ENCODE measurements around the gene DPPA3. TPM values are rescaled to one million over a fixed set of nuclear protein-coding genes. Genes with fewer than 3 reads are reported as not detected.
A peak's percentile ranks its signal among the peaks of the same experiment; 100 is the strongest.
"Not testable (repeated sequence)": the region's sequence is repeated elsewhere in the genome, so short reads cannot be mapped to it uniquely, and the experiment has no call there.

The DPPA3 gene
- total and polyA plus RNA-seq, 8 donors = not detected

GRCh38 chr12:7712841-7713442 is 1.7 kb downstream of the DPPA3 start:
- ATAC-seq = no peak
- H3K9me3 ChIP-seq = no peaks in the 10 kb centered on the region
- H3K27me3 ChIP-seq = peaks cover 0 to 5% of the 10 kb centered on the region in 2 donors
- TF ChIP-seq CTCF (IDR thresholded peaks at IDR 0.05) = no peak
- no peaks in the 10 kb centered on the region for H3K4me1 ChIP-seq
- H3K27ac ChIP-seq = no peak overlapping the region
- intact Hi-C loops (cut with DNase I) = no loop called here
- H3K36me3 ChIP-seq = no peaks in the 10 kb centered on the region
- no peak overlapping the region for H3K4me3 ChIP-seq
- DNase-seq = no peak

- no peak overlapping the region for H3K27ac ChIP-seq
- no peak overlapping the region for H3K4me3 ChIP-seq
- H3K27me3 ChIP-seq = peaks cover 0 to 19% of the 10 kb centered on the region in 2 donors
- ATAC-seq = peak; percentile 94
- no peaks in the 10 kb centered on the region for H3K36me3 ChIP-seq
- no peak for TF ChIP-seq CTCF (IDR thresholded peaks at IDR 0.05)
- DNase-seq = peak in 1 of 4 donors; percentile 3
- intact Hi-C loops (cut with DNase I) = no loop called here
- no peaks in the 10 kb centered on the region for H3K4me1 ChIP-seq
- H3K9me3 ChIP-seq = no peaks in the 10 kb centered on the region
Observed at GRCh38 chr12:7716381-7716780, 5.1 kb downstream of the DPPA3 start.

DNA sequence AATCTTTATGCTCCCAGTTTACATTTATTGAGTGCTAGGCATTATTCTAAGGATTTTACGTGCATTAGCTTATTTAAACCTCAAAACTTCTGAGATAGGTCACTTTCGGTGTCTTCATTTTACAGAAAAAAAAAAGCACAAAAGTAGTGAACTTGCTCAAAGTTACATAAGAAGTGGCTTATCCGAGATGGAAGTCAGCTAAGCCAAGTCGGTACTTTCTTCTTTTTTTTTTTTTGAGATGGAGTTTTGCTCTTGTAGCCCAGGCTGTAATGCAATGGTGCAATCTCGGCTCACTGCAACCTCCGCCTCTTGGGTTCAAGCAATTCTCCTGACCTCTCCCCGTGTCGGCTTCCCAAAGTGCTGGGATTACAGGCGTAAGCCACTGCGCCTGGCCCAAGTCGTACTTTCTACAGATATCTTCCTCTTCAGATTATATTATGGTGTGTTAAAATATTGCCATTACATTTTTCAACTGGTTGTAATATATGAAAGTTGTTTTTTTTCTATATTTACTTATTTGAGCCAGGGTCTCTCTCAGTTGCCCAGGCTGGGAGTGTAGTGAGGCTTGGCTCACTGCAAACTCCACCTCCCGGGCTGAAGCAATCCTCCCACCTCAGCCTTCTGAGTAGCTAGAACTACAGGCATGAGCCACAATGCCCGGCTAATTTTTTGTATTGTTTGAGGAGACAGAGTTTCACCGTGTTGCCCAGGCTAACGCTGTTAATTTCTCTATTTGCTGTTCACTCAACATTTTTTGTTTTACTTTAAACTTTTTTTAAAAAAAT is 8.9 kb downstream of the DPPA3 start:
- H3K36me3 ChIP-seq = no peaks in the 10 kb centered on the region
- no peak for DNase-seq
- H3K4me3 ChIP-seq = no peak overlapping the region
- H3K27ac ChIP-seq = no peak overlapping the region
- H3K9me3 ChIP-seq = no peaks in the 10 kb centered on the region
- peaks cover 0 to 21% of the 10 kb centered on the region in 2 donors for H3K27me3 ChIP-seq
- no peak for TF ChIP-seq CTCF (IDR thresholded peaks at IDR 0.05)
- ATAC-seq = no peak
- H3K4me1 ChIP-seq = no peaks in the 10 kb centered on the region
- intact Hi-C loops (cut with DNase I) = no loop called here

GRCh38 chr12:7723926-7724325 is 12.7 kb downstream of the DPPA3 start:
- H3K9me3 ChIP-seq = no peaks in the 10 kb centered on the region
- no peaks in the 10 kb centered on the region for H3K36me3 ChIP-seq
- ATAC-seq (no peak), DNase-seq (no peak)
- H3K4me1 ChIP-seq = no peaks in the 10 kb centered on the region
- TF ChIP-seq CTCF (IDR thresholded peaks at IDR 0.05) = no peak
- peaks cover 0 to 21% of the 10 kb centered on the region in 2 donors for H3K27me3 ChIP-seq
- H3K27ac ChIP-seq = no peak overlapping the region
- intact Hi-C loops (cut with DNase I) = no loop called here
- no peak overlapping the region for H3K4me3 ChIP-seq

DNA sequence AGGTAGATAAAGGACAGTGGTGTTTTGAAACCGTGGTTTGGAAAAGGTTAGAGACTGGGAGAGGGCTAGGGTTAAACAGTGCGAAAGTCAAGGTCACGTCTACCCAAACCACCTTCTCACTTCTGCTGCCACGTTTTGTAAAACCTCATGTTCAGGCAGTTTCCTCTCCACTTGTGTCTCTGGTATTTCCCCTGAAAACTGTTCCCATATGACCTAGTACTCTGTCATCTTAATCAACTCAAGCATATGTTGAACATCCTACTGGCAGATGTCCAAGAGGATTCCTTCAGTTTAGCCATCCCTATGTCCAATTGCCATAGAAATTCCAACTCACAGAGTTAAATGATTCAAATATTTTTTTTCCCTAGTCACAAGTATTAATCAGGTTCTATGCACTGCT is 18.5 kb downstream of the DPPA3 start:
- H3K4me1 ChIP-seq = no peaks in the 10 kb centered on the region
- H3K27ac ChIP-seq = no peak overlapping the region
- no peak overlapping the region for H3K4me3 ChIP-seq
- no peak for TF ChIP-seq CTCF (IDR thresholded peaks at IDR 0.05)
- no peaks in the 10 kb centered on the region for H3K9me3 ChIP-seq
- no peak for DNase-seq
- H3K27me3 ChIP-seq = no peaks in the 10 kb centered on the region
- intact Hi-C loops (cut with DNase I) = no loop called here
- no peaks in the 10 kb centered on the region for H3K36me3 ChIP-seq
- no peak for ATAC-seq

GRCh38 chr12:7730984-7731383 is 19.8 kb downstream of the DPPA3 start:
- H3K4me1 ChIP-seq; H3K9me3 ChIP-seq; H3K4me3 ChIP-seq; H3K27ac ChIP-seq; intact Hi-C loops (cut with DNase I); H3K27me3 ChIP-seq; DNase-seq; ATAC-seq; H3K36me3 ChIP-seq: not testable (repeated sequence)

Data from left lung (tissue), 10 donors.